OCI-M1 (cell line): ENCODE data around the gene MRPL58.
"Not testable (repeated sequence)": the region's sequence is repeated elsewhere in the genome, so short reads cannot be mapped to it uniquely, and the experiment has no call there.

ENCODE experiments used
- DNase-seq: peaks from one replicate; lab custom pipeline; 2025; lab: John Stamatoyannopoulos, UW

MRPL58 gene

GRCh38 chr17:74987418-74987908, 25.0 kb upstream of the MRPL58 start, which contains the start of gene CDR2L:
CDR2L (plus strand) TSS chr17:74987632; CDS start chr17:74988044, 412 bp downstream.
- DNase-seq = peak; percentile 95

GRCh38 chr17:74987909-74988711, 24.4 kb upstream of the MRPL58 start:
- DNase-seq = no peak

DNA sequence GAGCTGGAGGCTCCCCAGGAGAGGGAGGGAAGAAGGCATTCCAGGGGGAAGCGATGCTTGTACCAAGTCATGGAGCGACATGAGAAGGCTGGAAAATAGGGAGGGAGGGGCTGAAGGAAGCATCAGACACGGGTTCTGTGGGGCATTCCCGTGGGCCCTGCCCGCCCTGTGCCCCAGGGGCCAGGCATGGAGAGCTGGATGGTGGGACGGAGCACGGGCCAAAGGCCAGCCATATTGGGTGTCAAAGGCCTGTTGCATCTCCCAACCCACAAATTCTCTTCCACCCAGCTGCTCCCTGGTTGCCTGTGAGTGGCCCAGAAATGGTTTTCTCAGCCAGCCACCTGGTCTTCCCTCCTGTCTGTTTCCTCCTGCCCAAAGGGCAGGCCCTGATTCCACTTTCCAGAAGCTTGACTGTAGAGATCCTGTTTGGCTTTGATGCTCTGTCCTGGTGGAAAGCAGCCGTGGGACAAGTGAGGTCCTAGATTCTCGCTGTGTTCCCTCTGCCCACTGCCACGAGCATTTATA, 21.8 kb upstream of the MRPL58 start:
- DNase-seq = no peak

DNA sequence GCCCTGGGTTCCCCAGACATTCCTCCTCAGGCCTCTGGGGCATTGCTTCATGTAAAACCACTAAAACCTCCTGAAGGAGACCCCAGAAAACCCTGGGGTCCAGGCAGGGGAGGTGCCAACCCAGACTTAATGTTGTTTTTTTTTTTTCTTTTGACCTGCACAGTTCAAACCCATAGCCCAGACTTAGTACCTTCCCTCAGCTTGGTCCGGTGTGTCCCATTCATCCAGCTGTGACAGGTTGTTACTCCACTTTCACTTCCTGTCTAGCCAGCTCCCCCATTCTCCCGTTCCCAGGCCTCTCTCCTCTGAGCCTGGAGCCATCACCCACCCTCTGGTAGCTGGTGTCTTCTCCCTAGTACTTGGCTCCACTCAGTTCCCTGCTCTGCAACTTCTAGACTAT, 20.2 kb upstream of the MRPL58 start:
- no peak for DNase-seq

DNA sequence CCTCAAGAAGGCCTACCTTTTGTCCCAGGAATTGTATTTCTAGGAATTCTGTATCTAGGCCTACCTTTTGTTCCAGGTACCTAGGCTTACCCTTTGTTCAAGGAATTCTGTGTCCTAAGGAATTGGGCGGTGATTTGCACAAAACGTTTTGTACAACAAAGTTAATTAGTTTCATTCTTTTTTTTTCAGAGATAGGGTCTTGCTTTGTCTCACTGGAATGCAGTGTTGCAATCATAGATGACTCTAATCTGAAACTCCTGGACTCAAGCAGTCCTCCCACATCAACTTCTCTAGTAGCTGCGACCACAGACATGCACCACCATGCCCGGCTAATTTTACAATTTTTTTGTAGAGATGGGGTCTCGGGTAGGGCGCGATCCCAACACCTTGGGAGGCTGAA, 18.0 kb upstream of the MRPL58 start:
- DNase-seq = peak; percentile 23

DNA sequence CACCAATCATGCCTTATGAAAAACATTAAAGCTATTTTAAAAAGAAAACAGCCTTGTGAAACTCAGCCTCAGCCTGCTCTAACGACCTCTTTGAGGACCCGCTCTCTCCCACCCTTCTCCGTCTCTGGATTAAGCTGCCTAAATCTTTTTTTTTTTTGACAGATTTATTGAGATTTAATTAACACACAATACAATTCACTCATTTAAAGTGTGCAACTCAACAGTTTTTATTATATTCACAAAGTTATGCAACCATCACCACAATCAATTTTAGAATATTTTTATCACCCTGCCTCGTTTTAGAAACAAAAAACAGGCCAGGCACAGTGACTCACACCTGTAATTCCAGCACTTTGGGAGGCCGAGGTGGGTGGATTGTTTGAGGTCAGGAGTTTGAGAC, 16.6 kb upstream of the MRPL58 start:
- DNase-seq = no peak

DNA sequence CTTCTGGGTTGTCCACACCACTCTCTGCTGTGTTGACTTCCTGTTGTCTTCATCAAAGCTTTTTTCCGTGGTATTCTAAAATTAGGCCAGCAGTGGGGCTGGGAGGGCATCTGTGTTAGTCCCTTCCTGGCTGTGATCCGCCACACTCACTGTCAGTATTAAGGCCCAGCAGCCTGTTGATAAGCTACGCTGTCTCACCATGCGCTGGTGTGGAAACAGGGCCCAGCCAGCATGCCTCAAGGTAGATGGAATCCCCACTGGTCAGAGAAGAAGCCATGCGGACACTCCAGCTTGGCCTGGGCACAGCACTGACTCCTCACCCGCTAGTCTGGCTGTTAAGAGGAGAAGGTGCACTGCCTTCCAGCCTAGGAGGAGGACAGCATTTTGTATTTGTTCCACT, 13.7 kb upstream of the MRPL58 start:
- DNase-seq = no peak

GRCh38 chr17:74999523-74999922, 12.9 kb upstream of the MRPL58 start:
- no peak for DNase-seq

- no peak for DNase-seq
Measured at GRCh38 chr17:75001915-75002843, 10.3 kb upstream of the MRPL58 start.

DNA sequence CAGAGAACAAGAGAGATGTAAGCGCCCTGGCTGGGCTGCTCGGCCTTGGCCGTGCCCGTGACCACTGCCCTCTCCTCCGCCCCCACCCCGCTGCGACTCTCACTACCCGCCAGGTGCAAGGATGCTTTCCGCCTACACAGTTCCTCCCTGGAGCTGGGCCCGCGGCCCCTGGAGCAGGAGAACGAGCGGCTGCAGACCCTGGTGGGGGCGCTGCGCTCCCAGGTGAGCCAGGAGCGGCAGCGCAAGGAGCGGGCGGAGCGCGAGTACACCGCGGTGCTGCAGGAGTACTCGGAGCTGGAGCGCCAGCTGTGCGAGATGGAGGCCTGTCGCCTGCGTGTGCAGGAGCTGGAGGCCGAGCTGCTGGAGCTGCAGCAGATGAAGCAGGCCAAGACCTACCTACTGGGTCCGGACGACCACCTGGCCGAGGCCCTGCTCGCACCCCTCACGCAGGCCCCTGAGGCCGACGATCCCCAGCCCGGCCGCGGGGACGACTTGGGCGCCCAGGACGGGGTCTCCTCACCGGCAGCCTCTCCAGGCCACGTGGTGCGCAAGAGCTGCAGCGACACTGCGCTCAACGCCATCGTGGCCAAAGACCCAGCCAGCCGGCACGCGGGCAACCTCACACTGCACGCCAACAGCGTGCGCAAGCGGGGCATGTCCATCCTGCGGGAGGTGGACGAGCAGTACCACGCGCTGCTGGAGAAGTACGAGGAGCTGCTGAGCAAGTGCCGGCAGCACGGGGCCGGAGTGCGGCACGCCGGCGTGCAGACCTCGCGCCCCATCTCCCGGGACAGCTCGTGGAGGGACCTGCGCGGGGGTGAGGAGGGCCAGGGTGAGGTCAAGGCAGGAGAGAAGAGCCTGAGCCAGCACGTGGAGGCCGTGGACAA, 9.2 kb upstream of the MRPL58 start:
- no peak for DNase-seq

DNA sequence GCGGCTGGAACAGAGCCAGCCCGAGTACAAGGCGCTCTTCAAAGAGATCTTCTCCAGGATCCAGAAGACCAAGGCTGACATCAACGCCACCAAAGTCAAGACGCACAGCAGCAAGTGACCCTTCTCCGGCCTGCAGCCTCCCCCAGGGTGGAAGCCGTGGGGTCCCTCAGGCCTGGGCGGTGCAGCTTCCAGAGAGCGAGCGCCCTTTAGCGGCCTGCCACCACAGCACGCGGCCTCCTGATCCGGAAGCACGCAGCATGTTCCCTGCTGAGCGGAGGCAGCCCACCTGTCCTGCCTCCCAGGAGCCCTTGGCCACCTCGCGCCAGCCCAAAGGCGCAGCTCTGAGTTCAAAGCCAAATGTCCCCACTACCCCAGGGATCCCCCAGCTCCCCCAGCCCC, 8.5 kb upstream of the MRPL58 start:
- DNase-seq = no peak

DNA sequence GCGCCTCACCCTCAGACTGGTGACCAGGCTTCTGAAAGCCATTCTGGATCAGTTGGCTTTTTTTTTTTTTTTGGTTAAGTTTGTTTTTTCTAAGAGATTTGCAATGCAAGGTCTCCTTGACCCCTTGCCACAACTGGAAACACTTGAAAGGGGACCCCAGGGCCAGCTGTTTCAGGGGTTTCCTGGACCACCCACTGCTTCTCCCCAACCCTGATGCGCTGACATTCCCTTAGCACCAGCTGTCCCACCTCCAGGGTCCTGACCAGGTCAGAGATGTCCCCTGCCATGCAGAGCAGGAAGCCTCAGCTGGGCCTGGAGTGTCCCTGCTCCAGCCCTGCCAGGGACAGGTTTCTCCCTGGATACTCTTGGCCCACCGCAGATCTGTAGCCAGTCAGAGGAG, 8.1 kb upstream of the MRPL58 start:
- DNase-seq = no peak

DNA sequence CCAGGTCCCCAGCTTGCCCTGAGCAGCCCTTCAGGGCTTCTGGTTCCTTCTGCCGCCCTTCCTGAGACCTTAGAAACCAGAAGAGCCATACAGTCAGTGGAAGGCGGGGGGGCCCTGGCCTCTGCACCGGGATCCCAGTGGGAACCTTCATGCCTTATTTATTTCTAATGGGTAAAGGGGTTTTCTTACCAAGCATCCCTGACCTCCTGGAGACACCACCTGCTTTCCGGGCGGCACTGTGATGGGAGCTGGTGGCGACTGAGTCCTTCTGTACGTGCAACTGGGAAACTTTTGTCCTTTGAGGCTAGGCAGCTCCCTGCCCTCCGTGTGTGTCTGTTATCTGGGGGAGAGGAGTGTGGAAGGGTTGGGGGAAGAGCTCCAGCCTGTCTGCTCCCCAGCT, 7.2 kb upstream of the MRPL58 start:
- DNase-seq = no peak

DNA sequence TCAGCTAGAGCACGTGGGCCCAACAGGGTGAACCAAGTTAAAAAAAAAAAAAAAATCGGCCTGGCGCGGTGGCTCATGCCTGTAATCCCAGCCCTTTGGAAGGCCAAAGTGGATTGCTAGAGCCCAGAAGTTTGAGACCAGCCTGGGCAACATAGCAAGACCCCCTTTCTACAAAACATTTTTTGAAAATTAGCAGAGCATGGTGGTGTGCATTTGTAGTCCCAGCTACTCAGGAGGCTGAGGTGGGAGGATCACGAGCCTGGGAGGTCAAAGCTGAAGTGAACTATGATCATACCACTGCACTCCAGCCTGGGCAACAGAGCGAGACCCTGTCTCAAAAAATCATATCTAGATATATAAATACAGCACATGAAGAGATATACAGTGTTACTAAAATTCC, 6.4 kb upstream of the MRPL58 start:
- DNase-seq = not testable (repeated sequence)

GRCh38 chr17:75006653-75007052, 5.8 kb upstream of the MRPL58 start:
- DNase-seq = peak; percentile 76

DNA sequence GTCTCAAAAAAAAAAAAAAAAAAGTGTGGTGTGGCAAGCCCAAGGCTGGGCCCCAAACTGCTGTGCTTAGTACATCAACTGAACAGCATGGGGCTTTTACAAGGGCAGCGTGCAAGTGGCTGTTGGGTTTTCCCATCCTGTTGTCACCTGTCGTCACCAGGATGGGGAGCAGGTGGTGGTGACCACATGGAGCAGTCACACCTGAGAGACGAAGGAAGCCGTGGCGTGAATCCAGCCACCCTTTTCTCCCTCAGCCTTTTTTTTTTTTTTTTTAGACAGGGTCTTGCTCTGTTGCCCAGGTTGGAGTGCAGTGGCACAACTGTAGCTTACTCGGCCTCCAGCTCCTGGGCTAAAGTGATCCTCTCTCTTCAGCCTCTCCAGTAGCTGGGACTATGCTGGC, 4.1 kb upstream of the MRPL58 start:
- no peak for DNase-seq

DNA sequence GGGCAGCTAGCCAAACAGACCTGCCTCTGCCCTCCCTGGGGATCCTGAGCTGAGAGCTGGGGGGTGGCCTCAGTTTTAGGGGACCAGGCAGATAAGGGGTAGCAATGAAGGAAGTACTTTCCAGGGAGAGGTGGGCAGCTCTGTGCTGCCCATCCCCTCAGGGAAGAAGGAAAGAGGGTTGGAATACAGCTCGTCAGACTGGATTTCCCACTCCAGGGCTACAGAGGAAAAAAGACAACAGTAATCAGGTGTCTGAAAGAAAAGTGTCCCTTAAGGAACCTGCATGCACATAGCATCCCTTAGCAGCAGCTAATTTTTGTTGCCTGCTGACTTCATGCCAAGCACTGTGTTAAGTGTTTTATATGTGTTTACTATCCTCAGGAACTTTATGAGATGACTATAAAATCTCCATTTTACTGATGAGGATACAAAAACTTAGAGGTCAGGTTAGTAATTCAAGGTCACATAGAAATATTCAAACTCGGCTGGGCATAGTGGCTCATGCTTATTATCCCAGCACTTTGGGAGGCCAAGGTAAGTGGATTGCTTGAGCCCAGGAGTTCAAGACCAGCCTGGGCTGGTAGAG, 3.2 kb upstream of the MRPL58 start:
- no peak for DNase-seq

- peak; percentile 42 for DNase-seq
Measured at GRCh38 chr17:75010683-75011400, 1.6 kb upstream of the MRPL58 start.

GRCh38 chr17:75011401-75012095, 922 bp upstream of the MRPL58 start:
- no peak for DNase-seq

- no peak for DNase-seq
Measured at GRCh38 chr17:75012096-75012345, 449 bp upstream of the MRPL58 start.
